Measurements from ENCODE around the gene CAMK1D.

CAMK1D gene

GRCh38 chr10:12875100-12875499 lies 525.8 kb downstream of the CAMK1D start:
- peak overlapping the region; percentile 80 for H3K27ac ChIP-seq
- no peak for TF ChIP-seq CTCF (conservative IDR thresholded peaks at IDR 0.05)

- H3K27ac ChIP-seq: peak overlapping the region; percentile 80
- no peak for TF ChIP-seq CTCF (conservative IDR thresholded peaks at IDR 0.05)
These were observed 526.9 kb downstream of the CAMK1D start for GRCh38 chr10:12876266-12876665.

DNA sequence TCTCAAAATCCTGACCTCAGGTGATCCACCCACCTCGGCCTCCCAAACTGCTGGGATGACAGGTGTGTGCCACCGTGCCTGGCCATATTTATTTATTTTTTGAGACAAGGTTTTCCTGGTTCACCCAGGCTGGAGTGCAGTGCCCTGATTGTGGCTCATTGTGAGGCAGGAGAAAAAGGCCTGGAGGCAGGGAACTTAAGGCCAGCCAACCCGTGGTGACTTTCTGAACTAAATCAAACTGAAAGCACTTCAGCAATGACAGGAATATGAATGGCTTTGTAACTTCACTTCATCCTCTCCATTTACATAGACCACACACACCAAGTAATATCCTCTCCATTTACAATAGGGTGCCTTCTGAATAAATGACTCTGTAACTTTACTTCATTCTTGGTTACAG lies 527.8 kb downstream of the CAMK1D start:
- TF ChIP-seq CTCF (conservative IDR thresholded peaks at IDR 0.05): no peak

GRCh38 chr10:12880423-12880822 lies 531.1 kb downstream of the CAMK1D start:
- no peak for TF ChIP-seq CTCF (conservative IDR thresholded peaks at IDR 0.05)
- no peak overlapping the region for H3K27ac ChIP-seq

More for the DNA sequence above, 527.8 kb downstream of the CAMK1D start:
- no peak overlapping the region for H3K27ac ChIP-seq

DNA sequence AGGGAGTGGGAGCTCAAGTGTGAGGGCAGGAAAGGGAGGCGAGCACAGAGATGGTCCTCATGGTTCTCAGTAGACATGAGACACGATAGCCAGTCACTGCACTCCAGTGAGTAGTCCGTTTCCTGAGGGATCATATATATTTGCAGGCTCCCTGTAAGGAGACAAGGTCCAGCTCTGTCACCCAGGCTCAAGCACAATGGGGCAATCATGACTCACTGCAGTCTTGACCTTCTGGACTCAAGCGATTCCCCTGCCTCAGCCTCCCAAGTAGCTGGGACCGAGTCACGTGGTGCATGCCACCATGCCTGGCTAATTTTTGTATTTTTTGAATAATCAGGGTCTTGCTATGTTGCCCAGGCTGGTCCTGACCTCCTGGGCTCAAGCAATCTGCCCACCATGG lies 535.5 kb downstream of the CAMK1D start:
- H3K27ac ChIP-seq: no peak overlapping the region
- TF ChIP-seq CTCF (conservative IDR thresholded peaks at IDR 0.05): no peak

All from VCaP (cell line).